ENCODE data around the gene GPR21. TPM values are rescaled to one million over a fixed set of nuclear protein-coding genes. Genes with fewer than 3 reads are reported as not detected.

Gene GPR21
- total RNA-seq, 1 donor from 2014 or later, result 0.46 TPM

DNA sequence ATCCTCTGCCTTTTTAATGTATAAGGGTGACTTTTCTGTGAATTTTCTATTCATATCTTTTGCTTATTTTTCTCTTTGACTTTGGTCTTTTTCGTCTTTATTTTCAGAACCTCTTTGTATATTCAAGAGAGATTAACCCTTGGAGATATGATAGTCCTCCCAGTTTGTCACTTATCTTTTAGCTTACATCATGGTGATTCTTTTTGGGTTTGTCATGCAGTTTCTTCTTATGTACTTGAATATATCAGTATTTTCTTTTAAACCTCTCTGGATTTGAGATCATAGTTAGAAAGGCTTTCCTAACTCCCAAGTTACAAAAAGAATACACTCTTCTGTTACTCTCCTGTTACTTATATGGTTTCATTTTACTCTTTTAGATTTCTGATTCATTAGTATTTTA, 27.5 kb upstream of the GPR21 start:
- Mint-ChIP-seq H3K36me3 (peaks cover 17% of the 10 kb centered on the region), H3K4me1 (ENCODE audit: unreplicated experiment) (no peaks in the 10 kb centered on the region), H3K27ac (no peak overlapping the region), H3K27me3 (no peaks in the 10 kb centered on the region), H3K4me3 (no peak overlapping the region), H3K9me3 (no peaks in the 10 kb centered on the region)
- no peak for TF ChIP-seq CTCF (conservative IDR thresholded peaks at IDR 0.05)
- no peak for DNase-seq (ENCODE audit: extremely low spot score, unreplicated experiment)

DNA sequence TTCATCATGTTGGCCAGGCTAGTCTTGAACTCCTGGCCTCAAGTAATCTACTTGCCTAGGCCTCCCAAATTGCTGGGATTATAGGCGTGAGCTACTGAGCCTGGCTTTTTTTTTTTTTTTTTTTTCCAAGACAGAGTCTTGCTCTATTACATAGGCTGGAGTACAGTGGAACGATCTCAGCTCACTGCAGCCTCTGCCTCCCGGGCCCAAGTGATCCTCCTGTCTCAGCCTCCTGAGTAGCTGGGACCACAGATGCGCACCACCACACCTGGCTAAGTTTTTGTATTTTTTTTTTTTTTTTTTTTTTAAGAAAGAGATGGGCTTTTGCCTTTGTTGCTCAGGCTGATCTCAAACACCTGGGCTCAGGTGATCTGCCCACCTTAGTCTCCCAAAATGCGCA, 26.2 kb upstream of the GPR21 start:
- Mint-ChIP-seq H3K4me1 (ENCODE audit: unreplicated experiment) (no peaks in the 10 kb centered on the region), H3K27me3 (no peaks in the 10 kb centered on the region), H3K36me3 (peaks cover 21% of the 10 kb centered on the region), H3K9me3 (no peaks in the 10 kb centered on the region), H3K27ac (no peak overlapping the region), H3K4me3 (no peak overlapping the region)
- no peak for TF ChIP-seq CTCF (conservative IDR thresholded peaks at IDR 0.05)
- no peak for DNase-seq (ENCODE audit: extremely low spot score, unreplicated experiment)

DNA sequence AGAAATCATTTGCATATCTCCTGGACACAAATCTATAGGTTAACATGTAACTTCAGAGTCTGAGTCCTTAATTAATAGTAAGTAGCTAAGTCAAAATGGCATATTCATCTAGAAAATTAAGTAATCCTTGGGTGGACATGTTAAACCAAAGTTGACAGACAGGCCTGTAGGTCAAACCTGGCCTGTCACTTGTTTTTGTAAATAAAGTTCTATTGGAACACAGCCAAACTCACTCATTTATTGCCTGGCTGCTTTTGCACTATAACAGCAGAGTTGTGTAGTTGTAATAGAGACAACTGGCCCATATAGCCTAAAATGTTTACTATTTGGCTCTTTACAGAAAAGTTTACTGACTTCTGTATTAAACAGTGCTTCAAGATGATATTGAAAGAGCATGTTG, 24.6 kb upstream of the GPR21 start:
- H3K36me3 Mint-ChIP-seq, result peaks cover 20% of the 10 kb centered on the region
- DNase-seq (ENCODE audit: extremely low spot score, unreplicated experiment), result no peak
- no peaks in the 10 kb centered on the region for H3K27me3 Mint-ChIP-seq
- TF ChIP-seq CTCF (conservative IDR thresholded peaks at IDR 0.05), result no peak
- H3K4me1 Mint-ChIP-seq (ENCODE audit: unreplicated experiment), result no peaks in the 10 kb centered on the region
- no peak overlapping the region for H3K4me3 Mint-ChIP-seq
- H3K9me3 Mint-ChIP-seq, result no peaks in the 10 kb centered on the region
- no peak overlapping the region for H3K27ac Mint-ChIP-seq

- H3K36me3 Mint-ChIP-seq, result peaks cover 21% of the 10 kb centered on the region
- no peaks in the 10 kb centered on the region for H3K9me3 Mint-ChIP-seq
- H3K4me1 Mint-ChIP-seq (ENCODE audit: unreplicated experiment), result no peaks in the 10 kb centered on the region
- no peak for DNase-seq (ENCODE audit: extremely low spot score, unreplicated experiment)
- H3K4me3 Mint-ChIP-seq, result no peak overlapping the region
- no peak overlapping the region for H3K27ac Mint-ChIP-seq
- no peaks in the 10 kb centered on the region for H3K27me3 Mint-ChIP-seq
- TF ChIP-seq CTCF (conservative IDR thresholded peaks at IDR 0.05), result no peak
Observed at GRCh38 chr9:123011380-123011779, 22.1 kb upstream of the GPR21 start.

DNA sequence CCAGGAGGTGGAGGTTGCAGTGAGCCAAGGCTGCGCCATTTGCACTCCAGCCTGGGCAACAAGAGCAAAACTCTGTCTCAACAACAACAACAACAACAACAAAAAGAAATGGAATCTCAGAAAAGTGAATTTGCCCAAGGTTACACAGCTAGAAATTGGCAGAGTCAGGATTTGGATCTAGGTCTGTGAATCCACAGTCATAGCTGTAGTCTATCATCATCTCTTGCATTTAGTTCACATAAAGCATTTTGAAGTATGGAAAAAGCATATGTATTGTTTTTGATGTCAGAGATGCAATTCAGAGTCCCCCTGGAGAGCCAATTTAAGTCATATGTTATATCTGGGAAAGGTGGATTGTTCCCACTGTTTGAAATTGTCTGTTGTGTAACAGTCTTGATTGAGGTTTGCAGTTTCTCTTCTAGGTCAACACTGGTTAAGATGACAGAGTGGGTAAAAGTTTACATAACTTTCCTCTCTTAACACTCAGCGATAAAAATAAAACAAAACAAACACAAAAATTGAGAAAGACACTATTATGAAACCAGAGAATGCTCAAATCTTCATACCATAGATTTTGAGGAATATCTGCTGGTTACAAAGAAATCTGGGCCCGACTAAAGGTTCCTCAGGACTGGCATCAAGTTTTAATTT, 21.5 kb upstream of the GPR21 start:
- no peaks in the 10 kb centered on the region for H3K9me3 Mint-ChIP-seq
- no peak overlapping the region for H3K27ac Mint-ChIP-seq
- TF ChIP-seq CTCF (conservative IDR thresholded peaks at IDR 0.05), result no peak
- H3K36me3 Mint-ChIP-seq, result peaks cover 21% of the 10 kb centered on the region
- H3K4me1 Mint-ChIP-seq (ENCODE audit: unreplicated experiment), result no peaks in the 10 kb centered on the region
- H3K4me3 Mint-ChIP-seq, result no peak overlapping the region
- H3K27me3 Mint-ChIP-seq, result no peaks in the 10 kb centered on the region
- DNase-seq (ENCODE audit: extremely low spot score, unreplicated experiment), result no peak

DNA sequence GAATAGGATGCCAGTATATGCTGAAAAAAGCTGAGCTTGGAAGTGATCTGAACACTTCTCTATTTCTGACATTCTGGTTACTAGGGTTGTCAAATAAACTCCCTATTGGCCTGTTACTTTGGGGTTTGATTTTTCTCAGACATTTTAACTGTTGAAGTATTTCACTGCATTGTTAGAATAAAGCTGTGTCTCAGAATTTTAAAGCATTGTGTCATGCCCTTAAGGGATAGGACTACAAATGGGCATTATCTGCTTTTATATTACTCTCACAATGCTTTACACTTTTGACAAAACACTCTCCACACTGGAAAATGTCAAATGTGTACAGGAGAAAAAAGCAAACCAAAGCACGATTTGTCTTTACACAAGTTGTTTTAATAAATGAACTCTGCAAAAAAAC, 16.8 kb upstream of the GPR21 start:
- H3K4me3 Mint-ChIP-seq, result no peak overlapping the region
- no peak overlapping the region for H3K27ac Mint-ChIP-seq

More for the DNA sequence above, 16.8 kb upstream of the GPR21 start:
- no peak for TF ChIP-seq CTCF (conservative IDR thresholded peaks at IDR 0.05)
- DNase-seq (ENCODE audit: extremely low spot score, unreplicated experiment), result no peak
- Mint-ChIP-seq H3K36me3 (peaks cover 17% of the 10 kb centered on the region), H3K9me3 (no peaks in the 10 kb centered on the region), H3K27me3 (no peaks in the 10 kb centered on the region), H3K4me1 (ENCODE audit: unreplicated experiment) (no peaks in the 10 kb centered on the region)
